Stimulated activated CD8-positive, alpha-beta memory T cell treated with anti-CD3 and anti-CD28 coated beads, Interleukin-15, amount 100 ng/mL, for 24 hours (primary cell): ENCODE results near the gene TBX15.

Experiments
- DNase-seq: peaks from one replicate; pipeline ENCODE4 v3.0.0-alpha.2; 2020; ENCODE audit warnings: low read depth

The TBX15 gene

GRCh38 chr1:118988186-118989005 lies at the start of gene TBX15:
Gene TBX15 (minus strand): TSS chr1:118988343. CDS start chr1:118987795, 548 bp downstream.
- DNase-seq = no peak

- no peak for DNase-seq
Measured at GRCh38 chr1:119034359-119034758, 46.2 kb upstream of the TBX15 start.

DNA sequence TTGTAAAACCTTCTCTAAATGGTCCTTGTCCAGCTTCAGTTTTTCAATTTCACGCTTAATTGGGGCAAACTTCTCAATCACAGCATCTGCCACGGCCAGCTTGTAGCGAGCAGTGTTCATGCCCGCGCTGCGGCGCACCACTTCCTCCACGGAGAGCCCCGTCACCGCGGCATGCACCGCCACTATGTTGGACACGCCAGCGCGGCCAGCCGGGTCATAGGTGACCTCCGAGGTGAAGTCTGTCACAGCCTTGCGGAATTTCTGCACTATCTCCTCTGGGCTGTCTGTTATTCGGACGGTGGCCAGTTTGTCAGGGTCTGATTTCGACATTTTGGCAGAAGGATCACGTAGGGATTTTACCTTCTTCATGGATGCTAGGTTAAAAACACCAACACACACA lies 44.8 kb upstream of the TBX15 start:
- no peak for DNase-seq

- no peak for DNase-seq
Measured at GRCh38 chr1:119027759-119028158, 39.6 kb upstream of the TBX15 start.

DNA sequence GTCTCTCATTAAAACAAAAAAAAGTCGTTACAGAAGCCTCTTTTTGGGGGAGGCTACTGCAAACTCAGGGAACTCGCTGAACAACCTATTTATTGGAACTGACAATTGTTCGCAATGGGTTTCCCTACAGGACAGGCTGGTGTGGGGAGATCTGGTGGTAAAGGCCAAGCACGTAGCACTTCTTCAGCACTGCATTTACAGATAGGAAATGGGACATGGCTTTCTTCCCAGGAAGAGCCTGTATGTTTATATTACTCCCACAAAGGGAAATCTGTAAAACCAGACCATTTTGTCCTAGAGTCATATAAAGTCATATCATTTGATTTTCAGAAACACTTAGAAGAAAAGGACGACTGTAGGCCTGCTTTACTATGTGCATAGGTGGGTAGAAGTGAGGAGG lies 38.8 kb upstream of the TBX15 start:
- DNase-seq = no peak

- no peak for DNase-seq
Measured at GRCh38 chr1:119015547-119015946, 27.4 kb upstream of the TBX15 start.

GRCh38 chr1:119012383-119012782 lies 24.2 kb upstream of the TBX15 start:
- DNase-seq = no peak

- no peak for DNase-seq
Measured at GRCh38 chr1:119011706-119012105, 23.6 kb upstream of the TBX15 start.

DNA sequence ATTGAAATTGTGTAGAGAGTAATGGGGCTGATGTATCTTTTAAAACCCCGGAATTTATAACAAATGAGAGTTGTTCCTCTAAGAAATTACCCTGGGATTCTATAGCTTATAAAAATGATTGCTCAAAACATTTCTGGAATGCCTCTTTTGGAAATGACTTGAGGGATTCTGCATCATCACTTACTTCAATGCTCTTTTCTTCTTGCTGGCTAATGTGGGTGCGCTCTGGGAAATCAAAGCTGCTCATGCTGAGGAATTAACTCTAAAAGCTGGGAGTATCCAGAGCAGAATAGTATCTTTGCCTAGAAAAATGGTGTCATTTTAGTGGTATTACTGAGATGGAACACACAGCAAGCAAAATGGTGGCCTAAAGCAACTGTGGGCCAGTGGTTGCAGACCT lies 23.0 kb upstream of the TBX15 start:
- DNase-seq = no peak

GRCh38 chr1:119010201-119010600 lies 22.1 kb upstream of the TBX15 start:
- no peak for DNase-seq

DNA sequence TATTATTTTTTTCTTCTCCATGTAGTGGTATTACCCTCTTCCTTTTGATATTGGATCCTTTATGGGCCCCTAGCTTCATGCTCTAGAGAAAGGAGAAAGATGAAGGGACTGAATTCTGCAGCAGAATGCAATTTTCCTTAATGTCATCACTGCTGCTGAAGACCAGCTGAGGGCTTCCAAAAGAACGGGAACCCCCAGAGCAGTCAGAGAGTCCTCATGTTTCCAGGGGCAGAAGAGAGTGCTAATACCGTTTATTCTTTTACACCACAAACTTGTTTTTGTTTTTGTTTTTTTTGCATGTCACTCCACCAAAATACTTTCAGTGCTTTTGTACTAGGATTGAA lies 21.1 kb upstream of the TBX15 start:
- DNase-seq = no peak

DNA sequence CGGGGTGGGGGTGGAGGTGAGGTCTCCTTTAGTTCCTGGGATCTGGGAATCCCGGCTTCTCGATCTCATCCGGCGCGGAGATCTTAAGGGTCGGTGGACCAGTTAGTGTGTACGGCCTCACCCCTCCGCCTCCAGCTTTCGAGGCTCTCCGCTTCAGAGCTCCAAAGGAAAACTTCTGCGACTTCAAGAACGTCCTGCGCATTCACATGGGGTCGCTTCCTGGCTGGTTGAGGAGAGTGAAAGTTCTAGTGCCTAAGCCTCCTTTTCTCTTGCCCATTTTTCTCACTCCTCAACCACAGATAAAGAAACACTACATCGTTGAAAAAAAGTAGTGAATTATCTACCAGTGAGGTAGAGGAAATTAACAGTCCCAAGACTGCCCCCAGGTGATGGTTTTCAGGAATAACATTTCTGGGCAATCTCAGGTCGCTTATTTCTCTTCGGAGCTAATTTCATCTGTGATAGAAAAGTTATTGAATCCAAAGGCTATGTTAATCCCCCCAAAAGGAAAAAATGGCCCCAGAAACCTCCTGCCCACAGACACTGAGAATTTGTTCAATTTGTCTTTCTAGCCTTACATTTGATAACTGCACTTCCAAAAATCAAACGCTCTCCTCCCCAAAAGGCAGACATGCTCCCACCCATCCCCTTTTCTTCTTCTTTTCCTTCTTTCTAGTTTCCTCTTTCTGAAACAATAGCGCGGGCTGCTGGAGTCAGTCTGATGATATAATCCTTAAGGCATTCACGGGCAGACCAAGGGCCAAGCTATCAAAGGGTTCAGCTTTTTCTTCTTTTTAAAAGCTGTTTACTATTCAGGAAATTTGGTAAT lies 20.6 kb upstream of the TBX15 start:
- DNase-seq = no peak

GRCh38 chr1:119007670-119008482 lies 19.7 kb upstream of the TBX15 start:
- DNase-seq = no peak

DNA sequence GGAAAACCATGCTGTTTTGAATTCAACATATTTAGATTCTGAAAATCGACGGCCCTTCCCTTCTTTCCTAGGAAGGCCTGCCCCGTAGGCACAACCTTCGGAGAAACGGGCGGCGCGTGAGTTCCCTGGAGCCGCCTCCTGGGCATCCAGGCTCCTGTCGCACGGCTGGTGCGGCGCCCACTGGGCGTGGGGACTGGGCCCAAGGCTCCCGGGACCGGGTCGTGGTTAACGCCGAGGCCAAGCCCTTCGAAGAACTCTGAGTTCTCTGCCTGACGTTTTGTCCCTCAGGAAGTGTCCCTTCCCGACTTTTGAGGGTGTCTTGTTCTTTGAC lies 19.2 kb upstream of the TBX15 start:
- DNase-seq = no peak

- DNase-seq = no peak
Measured at GRCh38 chr1:119006406-119007279, 18.5 kb upstream of the TBX15 start.

DNA sequence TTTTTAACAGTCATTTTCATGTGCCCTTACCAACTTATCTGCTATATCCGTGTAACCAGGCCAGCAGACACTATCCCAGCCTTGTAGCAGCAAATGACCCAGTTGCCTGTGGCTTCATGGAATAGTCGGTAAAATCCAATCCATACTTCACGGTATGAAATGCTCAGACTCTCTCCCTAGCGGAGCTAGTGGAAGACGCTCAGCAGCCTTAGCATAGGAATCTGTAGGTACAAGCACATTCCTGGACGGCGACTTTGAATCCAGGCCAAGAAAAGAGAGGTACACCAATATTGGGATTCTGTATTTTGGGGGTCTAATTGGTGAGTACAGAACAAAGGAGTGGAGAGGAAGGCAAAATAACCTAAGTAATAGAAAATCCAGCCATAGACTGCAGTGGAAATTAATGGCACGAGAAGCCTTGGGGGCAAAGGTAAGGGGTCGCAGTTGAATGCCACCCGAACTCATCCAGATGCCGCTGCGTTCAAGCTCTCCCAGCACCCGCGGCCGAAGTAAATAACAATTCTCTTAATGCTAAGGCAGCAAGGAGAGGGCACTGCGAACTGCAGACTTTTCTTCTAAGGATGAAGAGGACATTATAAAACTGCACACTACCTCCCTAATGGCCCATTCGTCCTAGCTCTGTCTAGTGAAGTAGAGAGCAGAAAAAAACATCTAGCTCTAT lies 17.7 kb upstream of the TBX15 start:
- no peak for DNase-seq

GRCh38 chr1:119004781-119005180 lies 16.6 kb upstream of the TBX15 start:
- DNase-seq = no peak

GRCh38 chr1:119004129-119004527 lies 16.0 kb upstream of the TBX15 start:
- DNase-seq = no peak

DNA sequence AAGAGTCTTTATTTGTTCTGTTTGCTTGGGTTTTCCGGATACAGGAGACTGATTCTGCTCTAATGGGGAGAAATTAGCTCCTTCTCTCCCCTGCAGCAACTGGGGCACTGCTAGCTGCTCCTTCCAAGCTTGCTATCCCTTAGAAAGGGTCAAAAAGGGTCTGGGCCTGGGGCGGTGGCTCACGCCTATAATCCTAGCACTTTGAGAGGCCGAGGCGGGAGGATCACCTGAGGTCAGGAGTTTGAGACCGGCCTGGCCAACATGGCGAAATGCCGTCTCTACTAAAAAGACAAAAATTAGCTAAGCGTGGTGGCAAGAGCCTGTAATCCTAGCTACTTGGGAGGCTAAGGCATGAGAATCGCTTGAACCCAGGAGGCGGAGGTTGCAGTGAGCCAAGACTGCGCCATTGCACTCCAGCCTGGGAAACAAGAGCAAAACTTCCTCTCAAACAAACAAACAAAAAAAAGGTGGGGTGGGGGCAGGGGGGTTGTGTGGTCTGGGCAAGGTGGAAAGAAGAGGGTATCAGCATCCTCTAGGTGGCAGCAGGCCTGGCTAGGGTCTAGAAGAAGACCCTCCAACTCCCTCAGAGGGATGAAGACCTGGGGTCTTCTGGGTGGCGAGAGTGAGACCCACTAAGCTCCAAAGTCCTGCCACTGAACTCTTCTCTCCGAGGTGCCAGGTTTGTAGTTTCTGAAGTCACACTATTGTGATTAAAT lies 15.4 kb upstream of the TBX15 start:
- no peak for DNase-seq

GRCh38 chr1:119002028-119002686 lies 14.0 kb upstream of the TBX15 start:
- no peak for DNase-seq
